CD4-positive, alpha-beta T cell treated with Interleukin-1 beta for 1 hour (primary cell): ENCODE results near the gene C5orf63.
"Not testable (repeated sequence)": the region's sequence is repeated elsewhere in the genome, so short reads cannot be mapped to it uniquely, and the experiment has no call there.

Experiments used
- DNase-seq, 2 donors: peaks; one replicate each; pipeline ENCODE4 v3.0.0-alpha.2; 2020 to 2022

The C5orf63 gene

GRCh38 chr5:127072861-127073846 lies at the start of gene C5orf63:
Gene C5orf63 (minus strand): TSS chr5:127073502. CDS start chr5:127058995, 14,507 bp downstream.
- peak; percentile 75 to 84 for DNase-seq

DNA sequence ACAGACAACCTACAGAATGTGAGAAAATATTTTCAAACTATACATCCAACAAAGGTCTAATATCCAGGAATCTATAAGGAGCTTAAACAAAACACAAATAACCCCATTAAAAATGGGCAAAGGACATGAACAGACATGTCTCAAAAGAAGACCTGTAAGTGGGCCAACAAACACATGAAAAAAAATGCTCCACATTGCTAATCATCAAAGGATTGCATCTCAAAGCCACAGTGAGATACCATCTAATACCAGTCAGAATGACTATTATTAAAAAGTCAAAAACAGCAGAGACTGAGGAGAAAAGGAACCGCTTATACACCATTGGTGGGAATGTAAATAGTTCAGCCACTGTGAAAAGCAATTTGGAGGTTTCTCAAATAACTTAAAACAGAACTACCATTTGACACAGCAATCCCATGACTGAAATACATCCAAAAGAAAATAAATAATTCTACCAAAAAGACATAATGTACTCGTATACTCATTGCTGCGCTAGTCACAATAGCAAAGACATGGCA lies 39.1 kb upstream of the C5orf63 start:
- no peak for DNase-seq

DNA sequence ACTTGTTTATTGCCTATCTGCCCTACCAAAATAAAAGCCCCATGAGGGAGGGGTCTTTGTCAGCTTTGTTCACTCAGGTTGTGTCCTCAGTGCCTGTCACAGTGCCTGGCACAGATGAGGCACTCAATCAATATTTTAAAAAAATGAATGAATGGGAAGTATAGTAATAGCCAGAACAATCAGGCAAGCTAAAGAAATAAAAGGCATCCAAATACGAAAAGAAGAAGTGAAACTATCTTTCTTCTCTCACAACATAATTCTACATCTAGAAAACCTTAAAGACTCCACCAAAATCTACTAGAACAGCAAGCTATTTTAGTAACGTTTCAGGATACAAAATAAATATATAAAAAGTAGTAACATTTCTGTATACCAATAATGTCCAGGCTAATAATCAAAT lies 37.8 kb upstream of the C5orf63 start:
- no peak for DNase-seq

DNA sequence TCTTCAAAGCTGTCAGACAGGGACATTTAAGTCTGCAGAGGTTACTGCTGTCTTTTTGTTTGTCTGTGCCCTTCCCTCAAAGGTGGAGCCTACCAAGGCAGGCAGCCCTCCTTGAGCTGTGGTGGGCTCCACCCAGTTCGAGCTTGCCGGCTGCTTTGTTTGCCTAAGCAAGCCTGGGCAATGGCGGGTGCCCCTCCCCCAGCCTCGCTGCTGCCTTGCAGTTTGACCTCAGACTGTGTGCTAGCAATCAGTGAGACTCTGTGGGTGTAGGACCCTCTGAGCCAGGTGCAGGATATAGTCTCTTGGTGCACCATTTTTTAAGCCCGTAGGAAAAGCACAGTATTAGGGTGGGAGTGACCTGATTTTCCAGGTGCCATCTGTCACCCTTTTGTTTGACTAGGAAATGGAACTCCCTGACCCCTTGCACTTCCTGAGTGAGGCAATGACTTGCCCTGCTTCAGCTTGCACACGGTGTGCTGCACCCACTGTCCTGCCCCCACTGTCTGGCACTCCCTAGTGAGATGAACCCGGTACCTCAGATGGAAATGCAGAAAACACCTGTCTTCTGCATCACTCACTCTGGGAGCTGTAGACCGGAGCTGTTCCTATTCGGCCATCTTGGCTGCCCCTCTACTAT lies 35.4 kb upstream of the C5orf63 start:
- DNase-seq, result not testable (repeated sequence)

DNA sequence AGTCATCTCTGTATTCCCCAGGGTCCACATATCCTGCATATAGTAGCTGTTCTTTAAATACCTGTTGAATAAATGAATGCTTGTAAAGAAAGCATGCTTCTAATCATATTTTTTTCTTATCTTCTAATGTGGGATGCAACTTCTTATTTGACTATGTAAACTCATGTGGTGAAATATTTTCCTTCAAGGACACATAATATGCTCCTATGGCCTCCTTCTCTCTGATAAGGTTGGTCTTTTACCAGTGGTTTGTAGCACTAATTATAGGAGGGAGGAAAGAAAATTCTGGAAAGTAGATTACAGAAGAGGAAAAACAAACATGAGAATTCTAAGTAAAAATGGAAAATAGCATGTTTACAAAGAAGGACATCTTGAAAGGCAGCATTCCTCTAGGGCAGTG lies 28.6 kb upstream of the C5orf63 start:
- DNase-seq, result no peak

DNA sequence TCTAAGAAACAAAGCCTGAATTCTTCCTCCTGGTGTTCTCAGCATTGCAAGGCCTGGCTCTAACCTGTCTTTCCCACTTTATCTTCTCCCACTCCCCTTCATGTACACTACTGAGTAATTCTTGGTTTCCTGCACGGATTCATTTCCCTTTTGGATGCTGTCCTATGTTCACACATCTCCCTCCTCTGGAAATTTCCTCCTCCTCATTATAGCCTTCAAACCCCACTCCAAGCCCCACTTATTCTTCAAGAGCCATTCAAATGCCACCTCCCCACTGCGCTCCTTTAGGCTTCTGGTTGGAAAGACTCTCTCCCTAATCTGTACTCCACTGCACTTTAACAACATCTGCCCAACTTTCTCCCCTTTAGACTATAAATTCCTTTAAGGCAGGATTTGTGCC lies 28.2 kb upstream of the C5orf63 start:
- DNase-seq, result no peak

- no peak for DNase-seq
Observed at GRCh38 chr5:127098241-127098640, 24.9 kb upstream of the C5orf63 start.

- DNase-seq, result no peak
Observed at GRCh38 chr5:127097278-127097677, 24.0 kb upstream of the C5orf63 start.

GRCh38 chr5:127096328-127096993 lies 23.2 kb upstream of the C5orf63 start:
- DNase-seq, result no peak

DNA sequence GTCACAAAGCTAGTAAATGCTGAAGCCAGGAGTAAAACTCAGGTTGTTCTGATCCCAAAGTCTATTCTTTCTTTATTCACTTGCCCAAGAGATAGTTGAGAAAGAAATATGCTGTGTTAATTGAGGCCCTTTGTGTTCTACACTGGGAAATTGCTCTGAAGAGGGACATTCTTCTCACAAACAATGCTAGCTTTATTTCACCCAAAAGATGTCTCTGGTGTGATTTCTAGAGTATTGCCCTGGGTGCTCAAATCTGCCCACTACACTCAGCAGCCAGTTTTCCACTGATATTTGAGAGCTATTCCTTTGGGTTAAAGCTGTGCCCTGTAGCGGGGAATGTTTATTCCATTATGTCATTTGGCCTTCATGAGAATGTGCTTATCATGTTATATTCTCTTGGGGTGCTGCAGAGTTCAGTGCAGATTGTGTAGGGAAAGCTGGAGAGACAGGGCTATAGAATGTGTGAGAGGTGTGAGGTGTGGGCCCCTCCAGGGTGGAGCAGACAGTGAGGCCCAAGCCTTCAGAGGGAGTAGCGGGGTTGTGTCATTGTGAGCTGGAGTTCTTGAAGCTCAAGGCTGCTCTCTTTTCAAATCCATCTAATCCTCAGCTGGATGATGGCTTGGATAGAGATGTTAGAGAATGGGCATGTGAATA lies 21.0 kb upstream of the C5orf63 start:
- DNase-seq, result no peak

GRCh38 chr5:127092690-127093089 lies 19.4 kb upstream of the C5orf63 start:
- DNase-seq, result no peak

DNA sequence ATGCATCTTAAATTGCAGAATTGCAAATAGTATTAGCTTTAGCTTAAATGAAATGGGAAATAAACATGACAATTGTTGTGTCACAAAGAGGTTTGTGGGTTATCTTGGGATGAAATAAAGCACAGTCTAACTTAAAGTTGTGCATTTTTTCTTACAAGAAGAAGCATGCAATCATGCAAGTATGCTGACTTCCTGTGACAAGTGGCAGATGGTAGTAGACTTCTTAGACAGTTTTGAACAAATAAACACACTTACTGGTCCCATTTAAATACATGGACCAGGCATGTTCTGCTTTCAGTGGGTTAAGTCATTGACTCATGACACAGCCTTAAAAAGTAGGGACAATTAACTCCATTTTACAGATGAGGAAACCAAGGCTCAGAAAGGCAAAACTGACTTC lies 15.9 kb upstream of the C5orf63 start:
- DNase-seq, result no peak

- DNase-seq, result no peak
Observed at GRCh38 chr5:127088251-127088650, 14.9 kb upstream of the C5orf63 start.

- no peak for DNase-seq
Observed at GRCh38 chr5:127086589-127086988, 13.3 kb upstream of the C5orf63 start.

- no peak for DNase-seq
Observed at GRCh38 chr5:127085796-127086195, 12.5 kb upstream of the C5orf63 start.

DNA sequence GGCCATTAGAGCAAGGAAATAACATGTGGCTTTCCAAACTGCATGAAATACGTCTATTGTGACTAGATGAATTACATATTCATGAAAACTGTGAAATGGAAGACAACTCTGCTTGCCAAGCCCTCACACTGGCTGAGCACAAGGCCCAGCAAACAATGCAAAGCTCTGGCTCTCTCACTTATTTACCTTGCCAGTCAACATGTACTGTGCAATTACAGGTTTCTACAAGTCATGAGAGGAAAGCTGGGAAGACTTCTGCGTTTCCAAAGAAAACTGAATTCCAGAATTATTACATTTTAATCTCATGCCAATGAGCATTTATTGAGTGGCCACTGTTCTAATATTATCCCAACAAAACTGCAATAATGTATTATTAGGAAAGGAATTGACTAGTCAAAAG lies 12.1 kb upstream of the C5orf63 start:
- DNase-seq, result no peak

GRCh38 chr5:127084656-127085055 lies 11.4 kb upstream of the C5orf63 start:
- no peak for DNase-seq

- no peak for DNase-seq
Observed at GRCh38 chr5:127083711-127084110, 10.4 kb upstream of the C5orf63 start.

GRCh38 chr5:127079994-127080491 lies 6.7 kb upstream of the C5orf63 start:
- DNase-seq, result peak in 1 of 2 donors; percentile 3

GRCh38 chr5:127077366-127077765 lies 4.1 kb upstream of the C5orf63 start:
- DNase-seq, result no peak

- DNase-seq, result no peak
Observed at GRCh38 chr5:127076315-127077129, 3.2 kb upstream of the C5orf63 start.

DNA sequence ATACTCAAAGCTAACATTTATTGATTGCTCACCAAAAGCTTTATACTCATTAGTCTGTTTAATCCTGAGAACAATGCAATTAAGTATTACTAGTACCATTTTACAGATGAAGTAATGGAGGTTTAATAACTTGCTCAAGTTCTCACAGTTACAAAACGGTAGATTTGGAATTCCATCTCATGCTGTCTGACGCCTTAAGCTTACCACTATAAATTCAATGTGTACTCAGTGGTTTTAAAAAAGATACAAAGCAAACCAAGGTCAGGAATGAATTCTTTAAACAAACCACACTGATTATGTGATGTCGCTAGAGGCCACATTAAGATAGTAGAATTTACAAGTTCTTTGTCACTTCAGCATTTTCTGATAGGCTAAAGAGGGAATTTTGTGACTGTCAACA lies 1.2 kb upstream of the C5orf63 start:
- DNase-seq, result no peak
